Smooth muscle cell (in vitro differentiated cells): ENCODE data around the gene COL15A1. TPM values are rescaled to one million over a fixed set of nuclear protein-coding genes. Genes with fewer than 3 reads are reported as not detected.

Experiments used
- DNase-seq: peaks from one replicate; lab custom pipeline; 2025; ENCODE audit not compliant: unreplicated experiment; lab: John Stamatoyannopoulos, UW
- H2AFZ ChIP-seq: fragments of 200-600 bp; sonication (generic); 2 replicates; pipeline ENCODE4 v1.6.0; 2016; ENCODE audit warnings: antibody characterized with exemption, low read depth, mild to moderate bottlenecking
- H3F3A ChIP-seq: fragments of 200-600 bp; sonication (generic); 2 replicates; pipeline ENCODE4 v1.6.0; 2017; ENCODE audit warnings: antibody characterized with exemption, low read depth
- H3K27ac ChIP-seq: fragments of 200-600 bp; sonication (generic); 2 replicates; pipeline ENCODE4 v1.5.1; 2016; ENCODE audit warnings: low read depth, mild to moderate bottlenecking
- H3K27me3 ChIP-seq: fragments of 200-600 bp; sonication (generic); 2 replicates; pipeline ENCODE4 v1.6.1; 2016; ENCODE audit warnings: low read depth, mild to moderate bottlenecking
- H3K36me3 ChIP-seq: fragments of 200-600 bp; sonication (generic); 2 replicates; pipeline ENCODE4 v1.5.1; 2016; ENCODE audit warnings: low read depth
- H3K4me1 ChIP-seq: fragments of 200-600 bp; sonication (generic); 2 replicates; pipeline ENCODE4 v1.5.1; 2016; ENCODE audit warnings: low read depth
- H3K4me2 ChIP-seq: fragments of 200-600 bp; sonication (generic); 2 replicates; pipeline ENCODE4 v1.6.0; 2016; ENCODE audit warnings: mild to moderate bottlenecking
- H3K4me3 ChIP-seq: fragments of 200-600 bp; sonication (generic); 2 replicates; pipeline ENCODE4 v1.5.1; 2016; ENCODE audit warnings: mild to moderate bottlenecking
- H3K79me2 ChIP-seq: fragments of 200-600 bp; sonication (generic); 2 replicates; pipeline ENCODE4 v1.6.0; 2016; ENCODE audit warnings: low read depth, mild to moderate bottlenecking
- H3K9ac ChIP-seq: fragments of 200-600 bp; sonication (generic); 2 replicates; pipeline ENCODE4 v1.6.0; 2016; ENCODE audit warnings: low read depth
- H3K9me3 ChIP-seq: fragments of 200-600 bp; sonication (generic); replicated peaks from 2 replicates; pipeline ENCODE4 v1.5.1; 2016; ENCODE audit warnings: low read depth
- H4K20me1 ChIP-seq: fragments of 200-600 bp; sonication (generic); 2 replicates; pipeline ENCODE4 v1.6.0; 2016; ENCODE audit warnings: low read depth
- WGBS: methylation state at CpG from one replicate; pipeline ENCODE4 v1.1.7; 2016; ENCODE audit warnings: low lambda C conversion rate; 5-methylcytosine and 5-hydroxymethylcytosine counted together
- polyA plus RNA-seq: library from polyadenylated mRNA; unstranded; fragments of >200 nt; fragmentation: Nextera tagmentation; extraction: Ambion mirVana; gene quantifications from 2 replicates; pipeline ENCODE4 v1.2.1, GENCODE V29; 2016
- total RNA-seq: library from RNA; depleted of rRNA; stranded (reverse); fragments of >200 nt; gene quantifications from 2 replicates; pipeline ENCODE4 v1.2.3, GENCODE V29; 2014
- TF ChIP-seq, protein P1 (sequence below): fragments of 200-600 bp; sonication (generic); IDR thresholded peaks from 2 replicates; pipeline ENCODE4 v1.5.1; 2017; ENCODE audit warnings: borderline replicate concordance, mild to moderate bottlenecking, antibody characterized with exemption; ENCODE audit not compliant: insufficient read depth, poor library complexity, severe bottlenecking

The COL15A1 gene
- total and polyA plus RNA-seq, 2 experiments from 2014 or later = 222 to 293 TPM

DNA sequence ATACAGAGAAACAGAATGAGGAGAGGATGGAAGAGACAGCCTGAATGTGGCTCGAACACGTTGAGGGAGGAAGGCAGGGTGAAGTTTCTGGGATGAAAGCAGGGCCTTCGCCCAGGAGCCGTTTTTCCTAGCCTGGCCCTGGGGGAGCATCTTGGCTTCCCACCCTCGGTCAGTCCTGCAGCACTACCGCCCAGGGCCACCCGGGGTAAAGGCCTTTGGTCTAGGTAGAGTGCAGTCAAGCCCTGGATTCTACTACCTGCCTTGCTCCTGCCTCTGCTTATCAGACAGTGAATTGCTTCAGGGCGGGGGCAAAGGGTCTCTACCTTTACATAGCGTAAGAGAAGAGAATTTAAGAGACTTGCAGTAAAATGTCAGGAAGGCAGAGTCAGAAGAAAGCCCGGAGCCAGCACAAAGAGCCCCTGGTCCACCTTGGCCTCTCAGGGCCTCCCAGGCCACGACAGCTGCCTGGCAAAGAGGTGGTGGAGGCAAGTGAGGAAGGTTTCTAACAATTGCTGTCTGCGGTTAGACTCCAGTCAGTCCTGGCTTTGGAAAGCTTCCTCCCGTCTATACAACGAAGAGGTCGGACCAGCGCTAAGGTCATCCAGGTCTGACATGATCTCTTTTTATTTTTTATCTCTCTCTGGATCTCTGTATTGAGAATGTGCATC is 17.9 kb downstream of the COL15A1 start:
- Histone ChIP-seq H3K36me3 (no peaks in the 10 kb centered on the region), H3K4me1 (peaks cover 10% of the 10 kb centered on the region), H3K4me3 (no peak overlapping the region), H3K9ac (no peak overlapping the region), H4K20me1 (peaks cover 6% of the 10 kb centered on the region), H3K27ac (peak overlapping the region; percentile 47), H3K4me2 (peak overlapping the region; percentile 24), H3K27me3 (no peaks in the 10 kb centered on the region), H3K79me2 (peaks cover 76% of the 10 kb centered on the region), H2AFZ (no peak overlapping the region), H3F3A (peaks cover 18% of the 10 kb centered on the region), H3K9me3 (no peaks in the 10 kb centered on the region)
- WGBS = 91% methylated on average over 16 of the region's 16 CpGs
- DNase-seq = no peak
- TF ChIP-seq, protein P1, sequence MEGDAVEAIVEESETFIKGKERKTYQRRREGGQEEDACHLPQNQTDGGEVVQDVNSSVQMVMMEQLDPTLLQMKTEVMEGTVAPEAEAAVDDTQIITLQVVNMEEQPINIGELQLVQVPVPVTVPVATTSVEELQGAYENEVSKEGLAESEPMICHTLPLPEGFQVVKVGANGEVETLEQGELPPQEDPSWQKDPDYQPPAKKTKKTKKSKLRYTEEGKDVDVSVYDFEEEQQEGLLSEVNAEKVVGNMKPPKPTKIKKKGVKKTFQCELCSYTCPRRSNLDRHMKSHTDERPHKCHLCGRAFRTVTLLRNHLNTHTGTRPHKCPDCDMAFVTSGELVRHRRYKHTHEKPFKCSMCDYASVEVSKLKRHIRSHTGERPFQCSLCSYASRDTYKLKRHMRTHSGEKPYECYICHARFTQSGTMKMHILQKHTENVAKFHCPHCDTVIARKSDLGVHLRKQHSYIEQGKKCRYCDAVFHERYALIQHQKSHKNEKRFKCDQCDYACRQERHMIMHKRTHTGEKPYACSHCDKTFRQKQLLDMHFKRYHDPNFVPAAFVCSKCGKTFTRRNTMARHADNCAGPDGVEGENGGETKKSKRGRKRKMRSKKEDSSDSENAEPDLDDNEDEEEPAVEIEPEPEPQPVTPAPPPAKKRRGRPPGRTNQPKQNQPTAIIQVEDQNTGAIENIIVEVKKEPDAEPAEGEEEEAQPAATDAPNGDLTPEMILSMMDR = no peak

DNA sequence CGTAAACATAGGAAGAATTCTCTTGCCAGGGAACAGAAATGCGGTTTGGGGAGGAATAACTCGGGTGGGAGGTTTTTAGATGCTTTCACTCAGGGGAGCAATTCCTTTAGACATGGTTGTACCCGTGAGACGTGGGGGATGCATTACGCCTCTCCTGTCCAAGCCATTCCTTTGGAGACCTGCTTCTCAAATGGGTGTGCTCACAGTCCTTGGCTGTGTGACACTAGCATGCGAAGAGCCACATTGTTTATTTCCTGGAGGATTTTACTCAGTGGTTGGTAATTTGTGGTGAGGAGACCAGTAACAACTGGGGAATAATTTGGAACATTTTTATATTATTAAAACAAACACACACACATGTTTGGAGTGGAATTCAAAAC is 18.5 kb downstream of the COL15A1 start:
- H3K9me3 ChIP-seq = no peaks in the 10 kb centered on the region
- H2AFZ ChIP-seq = no peak overlapping the region
- no peaks in the 10 kb centered on the region for H3K27me3 ChIP-seq
- H3K79me2 ChIP-seq = peaks cover 74% of the 10 kb centered on the region
- 75% methylated on average over 7 of the region's 7 CpGs for WGBS
- H3K9ac ChIP-seq = no peak overlapping the region
- H3K4me3 ChIP-seq = no peak overlapping the region
- no peaks in the 10 kb centered on the region for H3K36me3 ChIP-seq
- peak overlapping the region; percentile 47 for H3K27ac ChIP-seq
- TF ChIP-seq, protein P1 = no peak
- DNase-seq = no peak
- H3K4me1 ChIP-seq = peaks cover 10% of the 10 kb centered on the region
- H3K4me2 ChIP-seq = peak overlapping the region; percentile 20
- H3F3A ChIP-seq = peaks cover 12% of the 10 kb centered on the region
- peaks cover 6% of the 10 kb centered on the region for H4K20me1 ChIP-seq

DNA sequence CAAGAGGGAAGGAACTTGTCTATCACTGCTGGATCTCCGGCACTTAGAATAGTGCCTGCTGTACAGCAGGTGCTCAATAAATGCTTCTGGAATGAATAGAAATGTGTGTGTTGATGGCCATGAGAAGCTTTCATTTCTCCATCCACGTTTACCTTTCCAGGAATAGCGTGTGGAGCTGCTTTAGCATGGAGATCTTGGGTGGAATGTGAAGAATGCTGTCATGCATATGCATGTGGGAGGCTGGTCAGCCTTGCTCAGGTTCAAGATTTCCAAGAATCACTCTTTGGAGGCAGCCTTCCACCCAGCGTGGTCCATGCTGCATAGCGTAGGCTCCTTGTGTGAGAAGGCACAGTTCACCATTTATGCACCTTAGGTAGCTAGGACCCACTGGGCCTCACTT is 19.2 kb downstream of the COL15A1 start:
- Histone ChIP-seq H3K27ac (peak overlapping the region; percentile 47), H3F3A (peaks cover 8% of the 10 kb centered on the region), H4K20me1 (peaks cover 6% of the 10 kb centered on the region), H3K79me2 (peaks cover 69% of the 10 kb centered on the region), H3K9ac (no peak overlapping the region), H3K36me3 (no peaks in the 10 kb centered on the region), H3K4me1 (peaks cover 10% of the 10 kb centered on the region), H3K9me3 (no peaks in the 10 kb centered on the region), H3K27me3 (no peaks in the 10 kb centered on the region), H3K4me2 (peak overlapping the region; percentile 20), H2AFZ (no peak overlapping the region), H3K4me3 (no peak overlapping the region)
- DNase-seq = no peak
- 46% methylated on average over 5 of the region's 5 CpGs for WGBS
- TF ChIP-seq, protein P1 = no peak

DNA sequence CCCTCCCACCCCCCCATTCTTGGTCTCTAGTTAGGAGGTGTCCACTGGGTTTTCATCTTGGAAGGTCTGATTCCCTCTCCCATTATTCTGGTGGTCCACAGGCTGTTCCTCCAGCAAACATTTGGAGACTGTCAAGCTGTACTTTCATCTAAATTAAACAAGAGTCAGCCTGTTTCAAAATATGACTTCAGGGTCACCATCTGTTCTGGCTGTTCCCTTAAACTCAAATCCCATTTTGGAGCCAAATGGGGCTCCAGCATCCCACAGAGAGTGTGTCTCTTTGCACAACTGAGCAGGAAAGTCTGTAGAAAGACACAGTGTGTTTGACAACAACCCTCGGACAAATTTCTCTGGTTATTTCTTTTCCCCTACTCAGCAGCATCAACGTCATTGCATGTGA is 20.5 kb downstream of the COL15A1 start:
- H3K4me1 ChIP-seq = peaks cover 10% of the 10 kb centered on the region
- TF ChIP-seq, protein P1 = no peak
- no peak for DNase-seq
- H3F3A ChIP-seq = peaks cover 8% of the 10 kb centered on the region
- H3K27me3 ChIP-seq = no peaks in the 10 kb centered on the region
- H3K36me3 ChIP-seq = no peaks in the 10 kb centered on the region
- no peak overlapping the region for H2AFZ ChIP-seq
- H3K9me3 ChIP-seq = no peaks in the 10 kb centered on the region
- no peak overlapping the region for H3K27ac ChIP-seq
- no peak overlapping the region for H3K4me3 ChIP-seq
- no peak overlapping the region for H3K4me2 ChIP-seq
- H3K9ac ChIP-seq = no peak overlapping the region
- H4K20me1 ChIP-seq = peaks cover 6% of the 10 kb centered on the region
- H3K79me2 ChIP-seq = peaks cover 78% of the 10 kb centered on the region
- 90% methylated on average over 2 of the region's 2 CpGs for WGBS
